OCI-LY3 (cell line): ENCODE results near the gene HSD17B12.

Experiments
- H2AFZ ChIP-seq: fragments of 200-600, 300-600 bp; shearing (Covaris generic); 2 replicates; pipeline ENCODE4 v1.6.0; 2014; ENCODE audit warnings: antibody characterized with exemption, low read depth, low read length
- H3K27ac ChIP-seq: fragments of 200-600, 300-600 bp; sonication (generic); 2 replicates; pipeline ENCODE4 v1.5.1; 2014; ENCODE audit warnings: mild to moderate bottlenecking, low read length, moderate library complexity, mixed read lengths
- H3K27me3 ChIP-seq: fragments of 200-600, 300-600 bp; sonication (generic); 2 replicates; pipeline ENCODE4 v1.6.1; 2014; ENCODE audit warnings: low read depth, low read length, mixed read lengths
- H3K36me3 ChIP-seq: fragments of 200-600, 300-600 bp; sonication (generic); replicated peaks from 2 replicates; pipeline ENCODE3; 2014; ENCODE audit warnings: low read depth, low read length, mixed read lengths
- H3K4me1 ChIP-seq: fragments of 300-600, 200-600 bp; sonication (generic); 2 replicates; pipeline ENCODE4 v1.6.1; 2014; ENCODE audit warnings: low read length, mixed read lengths
- H3K4me2 ChIP-seq: fragments of 200-600, 300-600 bp; sonication (generic); 2 replicates; pipeline ENCODE4 v1.6.1; 2014; ENCODE audit warnings: low read length, mixed read lengths
- H3K4me3 ChIP-seq: fragments of 300-600, 200-600 bp; sonication (generic); 2 replicates; pipeline ENCODE4 v1.5.1; 2014; ENCODE audit warnings: antibody characterized with exemption, mild to moderate bottlenecking, low read length, moderate library complexity
- H3K79me2 ChIP-seq: fragments of 300-600, 200-600 bp; shearing (Covaris generic); 2 replicates; pipeline ENCODE4 v1.6.1; 2014; ENCODE audit warnings: mild to moderate bottlenecking, low read length, mixed read lengths
- H3K9ac ChIP-seq: fragments of 300-600, 200-600 bp; shearing (Covaris generic); 2 replicates; pipeline ENCODE4 v1.6.0; 2014; ENCODE audit warnings: mild to moderate bottlenecking, low read length, moderate library complexity
- H3K9me3 ChIP-seq: fragments of 200-600, 300-600 bp; shearing (Covaris generic); 2 replicates; pipeline ENCODE4 v1.6.1; 2014; ENCODE audit warnings: low read length, mixed read lengths; ENCODE audit not compliant: insufficient read depth
- H4K20me1 ChIP-seq: fragments of 200-600, 300-600 bp; sonication (generic); 2 replicates; pipeline ENCODE4 v1.6.1; 2016; ENCODE audit warnings: low read length, mixed read lengths; ENCODE audit not compliant: insufficient read depth
- CTCF ChIP-seq: fragments of 200-600, 300-600 bp; sonication (generic); IDR thresholded peaks from 2 replicates; pipeline ENCODE4 v1.5.1; 2014; ENCODE audit warnings: antibody characterized with exemption, low read length, low read depth
- EZH2phosphoT487 ChIP-seq: fragments of 200-600 bp; shearing (Covaris generic); IDR thresholded peaks from 2 replicates; pipeline ENCODE4 v1.6.1; 2018; ENCODE audit warnings: antibody characterized with exemption, mixed run types, low read depth

The HSD17B12 gene

DNA sequence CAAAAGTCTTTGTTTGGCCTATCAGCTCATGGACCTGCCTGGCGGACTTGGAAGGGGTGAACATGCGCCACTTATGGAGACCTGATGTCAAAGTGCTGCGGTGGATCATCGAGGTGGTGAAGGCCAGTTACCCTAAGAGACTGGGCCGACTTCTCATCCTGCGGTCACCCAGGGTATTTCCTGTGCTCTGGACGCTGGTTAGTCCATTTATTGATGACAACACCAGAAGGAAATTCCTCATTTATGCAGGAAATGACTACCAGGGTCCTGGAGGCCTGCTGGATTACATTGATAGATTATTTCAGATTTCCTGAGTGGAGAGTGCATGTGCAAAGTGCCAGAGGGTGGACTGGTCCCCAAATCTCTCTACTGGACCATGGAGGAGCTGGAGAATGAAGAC, 218.0 kb downstream of the HSD17B12 start:
- no peak overlapping the region for H3K4me2 ChIP-seq
- no peaks in the 10 kb centered on the region for H3K27me3 ChIP-seq
- H3K9me3 ChIP-seq = no peaks in the 10 kb centered on the region
- no peaks in the 10 kb centered on the region for H3K4me1 ChIP-seq
- TF ChIP-seq CTCF = no peak
- TF ChIP-seq EZH2phosphoT487 = no peak
- no peak overlapping the region for H3K27ac ChIP-seq
- H2AFZ ChIP-seq = no peak overlapping the region
- no peaks in the 10 kb centered on the region for H3K79me2 ChIP-seq
- H3K9ac ChIP-seq = no peak overlapping the region
- H4K20me1 ChIP-seq = no peaks in the 10 kb centered on the region
- H3K4me3 ChIP-seq = no peak overlapping the region
- peaks cover 50% of the 10 kb centered on the region for H3K36me3 ChIP-seq

DNA sequence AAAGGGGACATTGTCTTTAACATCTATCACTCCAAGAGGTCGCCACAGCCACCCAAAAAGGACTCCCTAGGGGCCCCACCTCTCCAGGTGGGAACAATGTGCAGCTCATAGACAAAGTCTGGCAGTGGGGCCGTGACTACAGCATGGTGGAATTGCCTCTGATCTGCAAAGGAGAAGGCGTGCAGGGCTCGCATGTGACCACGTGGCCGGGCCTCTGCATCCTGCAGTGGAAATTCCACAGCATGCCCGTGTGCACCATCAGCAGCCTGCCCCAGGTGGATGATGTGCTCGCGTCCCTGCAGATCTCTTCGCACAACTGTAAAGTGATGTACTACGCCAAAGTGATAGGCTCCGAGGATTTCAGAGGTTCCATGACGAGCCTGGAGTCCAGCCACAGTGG, 218.6 kb downstream of the HSD17B12 start:
- no peak overlapping the region for H2AFZ ChIP-seq
- TF ChIP-seq CTCF (no peak), EZH2phosphoT487 (no peak)
- H3K4me1 ChIP-seq = no peaks in the 10 kb centered on the region
- no peak overlapping the region for H3K9ac ChIP-seq
- no peaks in the 10 kb centered on the region for H3K27me3 ChIP-seq
- H4K20me1 ChIP-seq = no peaks in the 10 kb centered on the region
- H3K4me2 ChIP-seq = no peak overlapping the region
- no peak overlapping the region for H3K4me3 ChIP-seq
- H3K79me2 ChIP-seq = no peaks in the 10 kb centered on the region
- H3K36me3 ChIP-seq = peaks cover 49% of the 10 kb centered on the region
- no peak overlapping the region for H3K27ac ChIP-seq
- H3K9me3 ChIP-seq = no peaks in the 10 kb centered on the region

DNA sequence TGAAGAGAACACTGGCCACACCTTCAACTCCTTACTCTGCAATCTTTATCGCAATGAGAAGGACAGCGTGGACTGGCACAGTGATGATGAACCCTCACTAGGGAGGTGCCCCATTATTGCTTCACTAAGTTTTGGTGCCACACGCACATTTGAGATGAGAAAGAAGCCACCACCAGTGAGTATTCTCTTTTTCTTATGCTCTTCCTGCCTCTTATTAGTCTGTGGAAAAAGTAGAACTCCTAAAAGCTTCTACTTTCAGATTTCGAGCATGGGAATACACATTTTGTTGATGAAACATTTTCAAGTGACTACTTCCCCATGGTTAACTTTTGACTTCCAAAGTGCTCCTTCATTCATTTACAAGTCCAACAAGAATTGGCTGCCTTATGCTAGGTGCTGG, 221.0 kb downstream of the HSD17B12 start:
- H3K4me3 ChIP-seq = no peak overlapping the region
- H3K27me3 ChIP-seq = no peaks in the 10 kb centered on the region
- H3K4me1 ChIP-seq = no peaks in the 10 kb centered on the region
- H3K27ac ChIP-seq = no peak overlapping the region
- H3K36me3 ChIP-seq = peaks cover 56% of the 10 kb centered on the region
- TF ChIP-seq CTCF (no peak), EZH2phosphoT487 (no peak)
- no peak overlapping the region for H3K4me2 ChIP-seq
- H3K9me3 ChIP-seq = no peaks in the 10 kb centered on the region
- H4K20me1 ChIP-seq = no peaks in the 10 kb centered on the region
- no peaks in the 10 kb centered on the region for H3K79me2 ChIP-seq
- H2AFZ ChIP-seq = no peak overlapping the region
- H3K9ac ChIP-seq = no peak overlapping the region

- Histone ChIP-seq H3K27ac (no peak overlapping the region), H3K4me3 (no peak overlapping the region), H4K20me1 (no peaks in the 10 kb centered on the region), H3K4me2 (no peak overlapping the region), H3K36me3 (peaks cover 50% of the 10 kb centered on the region), H2AFZ (no peak overlapping the region), H3K79me2 (no peaks in the 10 kb centered on the region), H3K9ac (no peak overlapping the region), H3K9me3 (no peaks in the 10 kb centered on the region), H3K27me3 (no peaks in the 10 kb centered on the region), H3K4me1 (peaks cover 4% of the 10 kb centered on the region; the same call in 1 of the 2 replicates)
- no peak for TF ChIP-seq CTCF
- TF ChIP-seq EZH2phosphoT487 = no peak
These were observed 222.5 kb downstream of the HSD17B12 start for GRCh38 chr11:43903078-43903477.
